DMS153 treated with DMSO at 0.1 percent for 48 hours (cell line): ENCODE data around the gene PDCD2L.
"Not testable (repeated sequence)": the region's sequence is repeated elsewhere in the genome, so short reads cannot be mapped to it uniquely, and the experiment has no call there.

ENCODE experiments used
- DNase-seq: peaks from one replicate; lab custom pipeline; 2025; ENCODE audit not compliant: unreplicated experiment; lab: John Stamatoyannopoulos, UW

The PDCD2L gene

GRCh38 chr19:34404109-34404909, at the start of gene PDCD2L:
Gene PDCD2L (plus strand): TSS chr19:34404399. CDS start chr19:34404431, 32 bp downstream.
- peak; percentile 85 for DNase-seq

- no peak for DNase-seq
These were observed 49.0 kb upstream of the PDCD2L start for GRCh38 chr19:34355201-34355600.

- DNase-seq = no peak
These were observed 47.3 kb upstream of the PDCD2L start for GRCh38 chr19:34356875-34357274.

GRCh38 chr19:34357431-34357830, 46.8 kb upstream of the PDCD2L start:
- DNase-seq = no peak

GRCh38 chr19:34359140-34359953, 44.9 kb upstream of the PDCD2L start:
- DNase-seq = peak; percentile 87

GRCh38 chr19:34359954-34360315, 44.3 kb upstream of the PDCD2L start:
- no peak for DNase-seq

- no peak for DNase-seq
These were observed 43.8 kb upstream of the PDCD2L start for GRCh38 chr19:34360354-34360909.

GRCh38 chr19:34362679-34363069, 41.5 kb upstream of the PDCD2L start:
- no peak for DNase-seq

GRCh38 chr19:34363094-34363493, 41.1 kb upstream of the PDCD2L start:
- no peak for DNase-seq

- no peak for DNase-seq
These were observed 40.3 kb upstream of the PDCD2L start for GRCh38 chr19:34363930-34364329.

GRCh38 chr19:34364462-34364829, 39.8 kb upstream of the PDCD2L start:
- no peak for DNase-seq

GRCh38 chr19:34364830-34365462, 39.3 kb upstream of the PDCD2L start, which contains the start of gene GPI:
Gene GPI (plus strand): TSS chr19:34365196. CDS start chr19:34365267, 71 bp downstream.
- peak; percentile 47 for DNase-seq

- DNase-seq = no peak
These were observed 38.5 kb upstream of the PDCD2L start for GRCh38 chr19:34365463-34366401.

- DNase-seq = no peak
These were observed 37.2 kb upstream of the PDCD2L start for GRCh38 chr19:34366738-34367623.

- DNase-seq = no peak
These were observed 36.6 kb upstream of the PDCD2L start for GRCh38 chr19:34367624-34367957.

- DNase-seq = no peak
These were observed 35.9 kb upstream of the PDCD2L start for GRCh38 chr19:34368338-34368737.

GRCh38 chr19:34369166-34369565, 35.0 kb upstream of the PDCD2L start:
- DNase-seq = not testable (repeated sequence)

GRCh38 chr19:34370117-34370516, 34.1 kb upstream of the PDCD2L start:
- DNase-seq = no peak

GRCh38 chr19:34370983-34371382, 33.2 kb upstream of the PDCD2L start:
- no peak for DNase-seq
